Fibroblast of gingiva (primary cell): ENCODE measurements around the gene MACROD2.
"Not testable (repeated sequence)": the region's sequence is repeated elsewhere in the genome, so short reads cannot be mapped to it uniquely, and the experiment has no call there.

ENCODE experiments used
- DNase-seq: peaks from one replicate; pipeline ENCODE4 v3.0.0-alpha.2; 2011; ENCODE audit warnings: low read depth

MACROD2 gene

GRCh38 chr20:14916360-14916920, 921.1 kb downstream of the MACROD2 start:
- no peak for DNase-seq

GRCh38 chr20:14918281-14918680, 923.0 kb downstream of the MACROD2 start:
- DNase-seq: no peak

- peak; percentile 38 for DNase-seq
Observed at GRCh38 chr20:14918976-14919375, 923.7 kb downstream of the MACROD2 start.

GRCh38 chr20:14919501-14920081, 924.3 kb downstream of the MACROD2 start:
- DNase-seq: peak; percentile 93

- peak; percentile 88 for DNase-seq
Observed at GRCh38 chr20:14921513-14921912, 926.2 kb downstream of the MACROD2 start.

GRCh38 chr20:14922503-14923267, 927.4 kb downstream of the MACROD2 start:
- DNase-seq: no peak

GRCh38 chr20:14924433-14924832, 929.1 kb downstream of the MACROD2 start:
- no peak for DNase-seq

GRCh38 chr20:14925300-14925699, 930.0 kb downstream of the MACROD2 start:
- DNase-seq: peak; percentile 57

GRCh38 chr20:14926436-14926835, 931.1 kb downstream of the MACROD2 start:
- DNase-seq: not testable (repeated sequence)

- DNase-seq: no peak
Observed at GRCh38 chr20:14928083-14928482, 932.8 kb downstream of the MACROD2 start.

- DNase-seq: no peak
Observed at GRCh38 chr20:14929388-14929787, 934.1 kb downstream of the MACROD2 start.

- no peak for DNase-seq
Observed at GRCh38 chr20:14932040-14932439, 936.7 kb downstream of the MACROD2 start.

GRCh38 chr20:14935285-14935684, 940.0 kb downstream of the MACROD2 start:
- DNase-seq: no peak

- no peak for DNase-seq
Observed at GRCh38 chr20:14937021-14937420, 941.7 kb downstream of the MACROD2 start.

- no peak for DNase-seq
Observed at GRCh38 chr20:14937846-14938245, 942.5 kb downstream of the MACROD2 start.

- no peak for DNase-seq
Observed at GRCh38 chr20:14947536-14947935, 952.2 kb downstream of the MACROD2 start.

- DNase-seq: no peak
Observed at GRCh38 chr20:14947946-14948345, 952.6 kb downstream of the MACROD2 start.

- DNase-seq: peak; percentile 11
Observed at GRCh38 chr20:14948416-14948815, 953.1 kb downstream of the MACROD2 start.

- no peak for DNase-seq
Observed at GRCh38 chr20:14950633-14951032, 955.3 kb downstream of the MACROD2 start.

GRCh38 chr20:14951105-14951504, 955.8 kb downstream of the MACROD2 start:
- no peak for DNase-seq

GRCh38 chr20:14951707-14952418, 956.5 kb downstream of the MACROD2 start:
- peak; percentile 88 for DNase-seq

- DNase-seq: no peak
Observed at GRCh38 chr20:14953736-14954135, 958.4 kb downstream of the MACROD2 start.

GRCh38 chr20:14955399-14955798, 960.1 kb downstream of the MACROD2 start:
- no peak for DNase-seq
